GM10248 (cell line): ENCODE data around the gene RUBCN.

Source experiments
- CTCF ChIA-PET: fragments of 300-600 bp; sonication (Branson Sonifier 250); formaldehyde crosslinking; extraction: SDS; loops from one replicate; lab custom pipeline; 2021; ENCODE audit warnings: antibody characterized with exemption; lab: Yijun Ruan, JAX
- POLR2A ChIA-PET: fragments of 350-650 bp; sonication (Branson Sonifier 250); formaldehyde crosslinking; extraction: SDS; loops from one replicate; lab custom pipeline; 2020; ENCODE audit warnings: antibody characterized with exemption; lab: Yijun Ruan, JAX
- DNase-seq: peaks from one replicate; pipeline ENCODE4 v3.0.0; 2012; ENCODE audit errors: extremely low spot score
- TF ChIP-seq, protein P1 (sequence below): IDR thresholded peaks from 2 replicates; pipeline ENCODE4 v1.5.1; 2012; ENCODE audit warnings: mild to moderate bottlenecking, low read depth; ENCODE audit errors: extremely low read depth, missing control alignments, control extremely low read depth

Gene RUBCN

DNA sequence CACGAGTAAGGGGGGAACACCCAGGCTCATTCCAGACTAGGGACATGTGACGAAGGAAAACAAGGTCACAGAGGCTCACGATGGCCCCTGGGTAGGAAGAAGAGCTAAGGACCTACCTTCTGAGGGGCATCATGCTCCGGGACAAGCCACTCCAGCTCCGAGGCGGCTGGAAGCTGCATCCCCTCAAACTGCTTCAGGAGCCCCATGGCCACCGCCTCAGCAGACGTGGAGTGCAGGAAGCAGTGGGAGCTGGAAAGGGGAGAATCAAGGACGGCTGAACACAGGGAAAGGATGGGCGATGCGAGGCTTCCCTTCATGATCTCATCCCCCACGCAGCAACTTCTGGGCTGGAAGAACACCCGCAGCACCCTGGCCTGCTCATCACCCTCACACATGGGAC is 53.5 kb downstream of the RUBCN start:
- no peak for DNase-seq
- ChIA-PET POLR2A (no interaction called here), CTCF (interaction anchor here (2.1 kb wide), 1 partner anchor 12 kb away, joined by 9 read pairs; no protein-coding TSS in a partner anchor)
- TF ChIP-seq, protein P1, sequence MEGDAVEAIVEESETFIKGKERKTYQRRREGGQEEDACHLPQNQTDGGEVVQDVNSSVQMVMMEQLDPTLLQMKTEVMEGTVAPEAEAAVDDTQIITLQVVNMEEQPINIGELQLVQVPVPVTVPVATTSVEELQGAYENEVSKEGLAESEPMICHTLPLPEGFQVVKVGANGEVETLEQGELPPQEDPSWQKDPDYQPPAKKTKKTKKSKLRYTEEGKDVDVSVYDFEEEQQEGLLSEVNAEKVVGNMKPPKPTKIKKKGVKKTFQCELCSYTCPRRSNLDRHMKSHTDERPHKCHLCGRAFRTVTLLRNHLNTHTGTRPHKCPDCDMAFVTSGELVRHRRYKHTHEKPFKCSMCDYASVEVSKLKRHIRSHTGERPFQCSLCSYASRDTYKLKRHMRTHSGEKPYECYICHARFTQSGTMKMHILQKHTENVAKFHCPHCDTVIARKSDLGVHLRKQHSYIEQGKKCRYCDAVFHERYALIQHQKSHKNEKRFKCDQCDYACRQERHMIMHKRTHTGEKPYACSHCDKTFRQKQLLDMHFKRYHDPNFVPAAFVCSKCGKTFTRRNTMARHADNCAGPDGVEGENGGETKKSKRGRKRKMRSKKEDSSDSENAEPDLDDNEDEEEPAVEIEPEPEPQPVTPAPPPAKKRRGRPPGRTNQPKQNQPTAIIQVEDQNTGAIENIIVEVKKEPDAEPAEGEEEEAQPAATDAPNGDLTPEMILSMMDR = no peak

DNA sequence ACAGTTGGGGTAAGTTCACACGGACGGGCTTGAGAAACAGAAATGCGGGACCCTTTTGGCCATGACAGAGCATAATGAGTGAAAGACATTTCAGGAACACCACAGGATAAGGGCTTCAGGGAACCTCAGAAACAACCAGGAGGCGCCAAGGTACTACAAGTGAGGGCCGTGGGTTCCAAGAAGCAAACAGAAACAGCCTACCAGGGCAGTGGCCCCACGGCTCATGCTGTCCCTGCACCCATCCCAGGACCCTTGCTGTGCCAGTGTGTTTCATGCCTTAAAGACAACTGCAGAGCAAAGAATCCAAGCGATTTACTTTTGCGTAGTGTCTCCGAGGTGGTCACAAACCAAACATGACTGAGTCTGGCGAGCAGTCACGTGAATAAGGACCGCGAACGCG is 54.0 kb downstream of the RUBCN start:
- no peak for DNase-seq
- CTCF ChIA-PET = interaction anchor here (2.1 kb wide), 1 partner anchor 11 kb away, joined by 9 read pairs; no protein-coding TSS in a partner anchor
- POLR2A ChIA-PET = no interaction called here
- TF ChIP-seq, protein P1 = no peak

DNA sequence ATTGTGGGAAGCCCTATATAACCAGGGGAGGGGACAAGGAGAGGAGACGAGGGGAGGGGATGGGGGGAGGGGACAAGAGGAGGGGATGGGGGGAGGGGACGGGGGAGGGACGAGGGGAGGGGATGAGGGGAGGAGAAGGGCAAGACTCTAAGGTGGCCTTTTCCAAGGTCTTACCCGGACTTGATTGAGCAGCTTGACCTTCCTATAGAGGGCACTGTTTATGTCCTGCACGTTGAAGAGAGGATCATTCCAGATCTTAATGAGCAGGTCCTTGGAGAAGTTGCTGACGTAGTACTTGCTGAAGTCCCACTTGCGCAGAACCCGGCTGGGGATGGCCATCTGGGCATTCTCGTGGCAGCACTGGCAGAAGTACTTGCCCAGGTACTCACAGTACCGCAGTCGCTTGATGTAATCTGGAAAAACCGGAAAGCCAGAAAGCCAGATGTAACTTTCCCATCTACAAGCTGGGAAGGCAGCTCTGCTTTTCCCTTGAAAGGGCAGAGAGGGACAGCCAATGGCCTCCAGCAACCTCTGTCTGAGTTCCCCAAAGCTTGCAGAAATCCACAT is 55.7 kb downstream of the RUBCN start:
- ChIA-PET POLR2A (no interaction called here), CTCF (interaction anchor here (1.1 kb wide), 1 partner anchor 13 kb away, joined by 3 read pairs; no protein-coding TSS in a partner anchor)
- DNase-seq = no peak
- TF ChIP-seq, protein P1 = no peak

DNA sequence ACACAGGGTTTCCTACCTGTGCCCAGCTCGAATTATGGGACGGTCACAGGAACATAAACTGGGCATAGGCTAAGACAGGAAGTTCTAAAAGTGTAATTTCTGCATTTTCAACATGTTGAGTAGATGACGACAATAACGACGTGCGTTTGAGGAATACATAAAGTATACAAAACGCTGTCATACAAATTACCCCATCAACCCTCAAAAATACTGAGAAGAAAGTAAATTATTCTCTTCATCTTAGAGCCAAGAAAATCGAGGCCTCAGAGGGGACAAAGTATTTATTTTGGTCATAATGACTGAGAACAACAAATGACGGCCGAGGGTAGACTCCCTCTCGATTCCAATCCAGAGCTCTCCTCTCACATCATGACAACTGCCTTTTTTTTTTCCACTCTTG is 60.8 kb downstream of the RUBCN start:
- no peak for DNase-seq
- TF ChIP-seq, protein P1 = no peak
- POLR2A ChIA-PET = no interaction called here
- CTCF ChIA-PET = interaction anchor here (1.1 to 1.2 kb wide), 2 partner anchors 26 to 79 kb away, joined by 3 read pairs; no protein-coding TSS in a partner anchor

DNA sequence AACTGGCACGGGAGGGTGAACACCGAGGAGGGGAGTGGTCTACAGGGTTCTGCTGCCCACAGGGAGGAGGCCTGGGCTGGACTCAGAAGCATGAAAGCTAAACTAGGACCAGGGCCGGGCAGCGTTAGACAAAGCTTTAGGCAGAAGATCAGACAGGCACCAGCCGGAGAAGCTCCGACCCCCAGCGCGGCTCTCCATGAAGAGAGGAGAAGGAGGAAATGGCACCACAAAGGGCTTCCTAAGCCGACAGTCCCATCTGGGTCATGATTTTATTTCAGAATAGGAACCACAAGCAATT is 61.2 kb downstream of the RUBCN start:
- TF ChIP-seq, protein P1 = no peak
- CTCF ChIA-PET = interaction anchor here (1.2 to 1.8 kb wide), 2 partner anchors 49 to 78 kb away, joined by 3 to 4 read pairs; no protein-coding TSS in a partner anchor
- no peak for DNase-seq
- POLR2A ChIA-PET = no interaction called here

DNA sequence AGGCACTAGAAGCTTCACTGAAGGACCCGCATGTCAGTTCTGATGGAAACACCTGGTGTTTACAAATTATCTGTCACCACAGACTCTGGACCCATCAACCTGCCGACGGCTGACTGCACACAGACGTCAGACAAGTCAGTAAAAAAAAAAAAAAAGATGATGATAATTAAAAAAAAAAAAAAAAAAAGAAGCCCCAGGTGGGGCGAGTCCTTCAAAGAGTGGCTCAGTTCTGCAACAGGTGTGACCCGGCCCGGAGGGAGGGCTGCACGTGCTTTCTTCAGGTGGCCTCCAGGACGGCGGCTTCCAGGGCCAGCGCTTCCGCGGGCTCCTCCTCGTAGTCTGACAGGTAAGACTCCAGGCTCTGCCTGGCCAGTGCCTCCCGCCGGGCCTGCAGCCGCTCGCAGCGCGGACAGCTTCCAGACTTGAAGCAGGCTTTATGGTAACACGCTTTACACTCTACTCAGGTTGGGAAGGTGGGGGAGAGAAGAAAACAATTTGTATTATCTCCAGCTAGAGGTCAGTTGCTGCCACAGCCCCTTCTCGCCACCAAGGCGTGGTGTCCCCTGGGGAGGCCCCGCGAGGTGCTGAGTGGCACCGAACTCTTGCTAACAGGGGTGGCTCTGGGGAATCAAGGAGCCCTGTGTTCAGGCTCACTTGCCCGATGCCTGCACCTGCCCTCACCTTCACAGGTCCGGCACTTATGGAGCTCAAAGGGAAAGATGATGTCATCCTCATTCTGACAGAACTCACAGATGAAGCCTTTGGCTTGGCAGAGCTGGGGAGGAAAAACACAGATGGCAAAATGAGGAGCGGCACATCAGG is 61.8 kb downstream of the RUBCN start:
- TF ChIP-seq, protein P1 = no peak
- DNase-seq = no peak
- ChIA-PET CTCF (interaction anchor here (0.7 to 1.8 kb wide), 5 partner anchors 12 to 85 kb away, joined by 3 to 8 read pairs (median 3); no protein-coding TSS in a partner anchor), POLR2A (no interaction called here)
